Neural cell (in vitro differentiated cells): ENCODE results near the gene STRN3. TPM values are rescaled to one million over a fixed set of nuclear protein-coding genes. Genes with fewer than 3 reads are reported as not detected.
"Not testable (repeated sequence)": the region's sequence is repeated elsewhere in the genome, so short reads cannot be mapped to it uniquely, and the experiment has no call there.

Experiments used
- H2AFZ ChIP-seq: fragments of 200-600, 300-800 bp; sonication (generic), shearing (Covaris generic); 2 replicates; pipeline ENCODE4 v1.6.0; 2014; ENCODE audit warnings: low read depth, mild to moderate bottlenecking, antibody characterized with exemption, low read length, moderate library complexity
- H3F3A ChIP-seq: fragments of 200-600 bp; shearing (Covaris generic); 2 replicates; pipeline ENCODE4 v1.6.1; 2016; ENCODE audit warnings: mild to moderate bottlenecking, moderate library complexity, mixed read lengths, antibody characterized with exemption, low read length; ENCODE audit not compliant: insufficient read depth, poor library complexity, severe bottlenecking
- H3K27ac ChIP-seq: fragments of 200-600, 300-800 bp; sonication (generic), shearing (Covaris generic); 2 replicates; pipeline ENCODE4 v1.5.1; 2014; ENCODE audit warnings: mild to moderate bottlenecking, low read length, moderate library complexity
- H3K27me3 ChIP-seq: fragments of 300-800, 200-600 bp; sonication (generic), shearing (Covaris generic); 2 replicates; pipeline ENCODE4 v1.6.0; 2014; ENCODE audit warnings: mild to moderate bottlenecking, low read depth, low read length, moderate library complexity; ENCODE audit not compliant: insufficient read depth
- H3K36me3 ChIP-seq: fragments of 300-800, 200-600 bp; sonication (generic), shearing (Covaris generic); 2 replicates; pipeline ENCODE4 v1.5.1; 2014; ENCODE audit warnings: mild to moderate bottlenecking, antibody characterized with exemption, low read length, moderate library complexity; ENCODE audit not compliant: insufficient read depth
- H3K4me2 ChIP-seq: fragments of 300-800, 200-600 bp; sonication (generic), shearing (Covaris generic); 2 replicates; pipeline ENCODE4 v1.6.0; 2014; ENCODE audit warnings: mild to moderate bottlenecking, low read length
- H3K4me3 ChIP-seq: fragments of 300-800, 200-600 bp; sonication (generic), shearing (Covaris generic); 2 replicates; pipeline ENCODE4 v1.5.1; 2014; ENCODE audit warnings: mild to moderate bottlenecking, low read length, moderate library complexity
- H3K79me2 ChIP-seq: fragments of 200-600 bp; shearing (Covaris generic); replicated peaks from 2 replicates; pipeline ENCODE4 v1.6.0; 2014; ENCODE audit warnings: mild to moderate bottlenecking, low read length, moderate library complexity; ENCODE audit not compliant: insufficient read depth
- H3K9ac ChIP-seq: fragments of 300-800, 200-600 bp; sonication (generic), shearing (Covaris generic); 2 replicates; pipeline ENCODE4 v1.6.1; 2016; ENCODE audit warnings: mild to moderate bottlenecking, low read length, mixed read lengths
- H3K9me2 ChIP-seq: fragments of 200-600 bp; shearing (Covaris generic); 2 replicates; pipeline ENCODE4 v1.6.1; 2016; ENCODE audit warnings: mild to moderate bottlenecking, low read length, mixed read lengths; ENCODE audit not compliant: insufficient read depth
- H3K9me3 ChIP-seq: fragments of 200-600, 300-800 bp; sonication (generic), shearing (Covaris generic); 2 replicates; pipeline ENCODE4 v1.6.1; 2016; ENCODE audit warnings: mild to moderate bottlenecking, mixed run types, low read length, moderate library complexity, mixed read lengths
- H4K20me1 ChIP-seq: fragments of 200-600 bp; shearing (Covaris generic); 2 replicates; pipeline ENCODE4 v1.6.1; 2016; ENCODE audit warnings: mild to moderate bottlenecking, mixed run types; ENCODE audit not compliant: insufficient read depth
- CTCF ChIP-seq: fragments of 450-650 bp; IDR thresholded peaks from 2 replicates; pipeline ENCODE4 v1.5.1; 2014; ENCODE audit warnings: antibody characterized with exemption, mild to moderate bottlenecking, moderate library complexity; ENCODE audit not compliant: poor library complexity, severe bottlenecking
- EP300 ChIP-seq: fragments of 450-650 bp; conservative IDR thresholded peaks from 2 replicates; pipeline ENCODE4 v1.6.1; 2014; ENCODE audit warnings: antibody characterized with exemption, mild to moderate bottlenecking, moderate library complexity; ENCODE audit not compliant: poor library complexity, severe bottlenecking
- EZH2 ChIP-seq: fragments of 200-600, 300-800 bp; shearing (Covaris generic), sonication (generic); IDR thresholded peaks from 2 replicates; pipeline ENCODE4 v1.6.1; 2014; ENCODE audit warnings: antibody characterized with exemption, low read length, borderline replicate concordance, mild to moderate bottlenecking; ENCODE audit not compliant: insufficient read depth, poor library complexity, severe bottlenecking
- MXI1 ChIP-seq: fragments of 450-650 bp; conservative IDR thresholded peaks from 2 replicates; pipeline ENCODE4 v1.6.1; 2014; ENCODE audit warnings: antibody characterized with exemption, mild to moderate bottlenecking; ENCODE audit not compliant: poor library complexity, severe bottlenecking
- POLR2AphosphoS5 ChIP-seq: IDR thresholded peaks from 2 replicates; pipeline ENCODE4 v1.6.1; 2012
- RAD21 ChIP-seq: fragments of 450-650 bp; conservative IDR thresholded peaks from 2 replicates; pipeline ENCODE4 v1.6.1; 2014; ENCODE audit warnings: antibody characterized with exemption, mild to moderate bottlenecking, moderate library complexity
- REST ChIP-seq: IDR thresholded peaks from 2 replicates; pipeline ENCODE4 v1.6.1; 2012; ENCODE audit warnings: borderline replicate concordance
- SMC3 ChIP-seq: fragments of 450-650 bp; conservative IDR thresholded peaks from 2 replicates; pipeline ENCODE4 v1.6.1; 2014; ENCODE audit warnings: antibody characterized with exemption, mild to moderate bottlenecking, moderate library complexity; ENCODE audit not compliant: poor library complexity
- TAF1 ChIP-seq: IDR thresholded peaks from 2 replicates; pipeline ENCODE4 v1.6.1; 2012; ENCODE audit warnings: low read depth
- polyA plus RNA-seq: library from polyadenylated mRNA; depleted of rRNA; stranded (reverse); fragments of >200 nt; gene quantifications from 2 replicates; pipeline ENCODE4 v1.2.3, GENCODE V29; 2014

Gene STRN3
- polyA plus RNA-seq, 1 donor from 2014 or later, result 60.1 TPM

GRCh38 chr14:31045501-31046080 is 19.4 kb upstream of the STRN3 start:
- Histone ChIP-seq H3K79me2 (no peaks in the 10 kb centered on the region), H3K9me2 (no peaks in the 10 kb centered on the region), H3K27ac (no peak overlapping the region), H3K27me3 (no peaks in the 10 kb centered on the region), H3K4me2 (no peak overlapping the region), H4K20me1 (no peaks in the 10 kb centered on the region), H3K9ac (no peak overlapping the region), H3K9me3 (no peaks in the 10 kb centered on the region), H3F3A (no peaks in the 10 kb centered on the region), H3K36me3 (no peaks in the 10 kb centered on the region), H3K4me3 (no peak overlapping the region), H2AFZ (no peak overlapping the region)
- TF ChIP-seq RAD21, result no peak
- TF ChIP-seq MXI1, result no peak
- no peak for TF ChIP-seq POLR2AphosphoS5
- TF ChIP-seq EZH2, result no peak

GRCh38 chr14:31043379-31043778 is 17.2 kb upstream of the STRN3 start:
- H3K27ac ChIP-seq, result no peak overlapping the region
- H3K79me2 ChIP-seq, result no peaks in the 10 kb centered on the region

GRCh38 chr14:31042893-31043292 is 16.7 kb upstream of the STRN3 start:
- not testable (repeated sequence) for H3K79me2 ChIP-seq, H3K36me3 ChIP-seq, H3K9ac ChIP-seq, H3K4me3 ChIP-seq, H3K9me3 ChIP-seq, H3K4me2 ChIP-seq, H3K27ac ChIP-seq, H3F3A ChIP-seq, H2AFZ ChIP-seq, H3K9me2 ChIP-seq, H3K27me3 ChIP-seq, H4K20me1 ChIP-seq

More at GRCh38 chr14:31043379-31043778, 17.2 kb upstream of the STRN3 start:
- Histone ChIP-seq H3K9me3 (no peaks in the 10 kb centered on the region), H4K20me1 (no peaks in the 10 kb centered on the region), H3K9ac (no peak overlapping the region), H3K9me2 (no peaks in the 10 kb centered on the region), H3F3A (no peaks in the 10 kb centered on the region), H2AFZ (no peak overlapping the region), H3K4me3 (no peak overlapping the region), H3K4me2 (no peak overlapping the region), H3K27me3 (no peaks in the 10 kb centered on the region), H3K36me3 (no peaks in the 10 kb centered on the region)
- no peak for TF ChIP-seq CTCF
- TF ChIP-seq POLR2AphosphoS5, result no peak
- TF ChIP-seq RAD21, result no peak
- TF ChIP-seq TAF1, result no peak
- no peak for TF ChIP-seq SMC3

- no peak overlapping the region for H3K9ac ChIP-seq
- no peak overlapping the region for H3K4me2 ChIP-seq
- H3K9me3 ChIP-seq, result no peaks in the 10 kb centered on the region
- no peaks in the 10 kb centered on the region for H3F3A ChIP-seq
- no peak overlapping the region for H2AFZ ChIP-seq
- no peak overlapping the region for H3K4me3 ChIP-seq
- H3K27ac ChIP-seq, result no peak overlapping the region
- no peaks in the 10 kb centered on the region for H3K79me2 ChIP-seq
- TF ChIP-seq POLR2AphosphoS5 (no peak), SMC3 (no peak), MXI1 (no peak), CTCF (no peak), EZH2 (no peak), EP300 (no peak), RAD21 (no peak), REST (no peak), TAF1 (no peak)
- no peaks in the 10 kb centered on the region for H3K9me2 ChIP-seq
- no peaks in the 10 kb centered on the region for H4K20me1 ChIP-seq
- no peaks in the 10 kb centered on the region for H3K36me3 ChIP-seq
- no peaks in the 10 kb centered on the region for H3K27me3 ChIP-seq
These were observed 16.1 kb upstream of the STRN3 start for GRCh38 chr14:31042300-31042699.
